Smooth muscle cell (in vitro differentiated cells): ENCODE results near the gene EIF5A2. TPM values are rescaled to one million over a fixed set of nuclear protein-coding genes. Genes with fewer than 3 reads are reported as not detected.

Source experiments
- DNase-seq: peaks from one replicate; lab custom pipeline; 2025; ENCODE audit not compliant: unreplicated experiment; lab: John Stamatoyannopoulos, UW
- H2AFZ ChIP-seq: fragments of 200-600 bp; sonication (generic); 2 replicates; pipeline ENCODE4 v1.6.0; 2016; ENCODE audit warnings: antibody characterized with exemption, low read depth, mild to moderate bottlenecking
- H3F3A ChIP-seq: fragments of 200-600 bp; sonication (generic); 2 replicates; pipeline ENCODE4 v1.6.0; 2017; ENCODE audit warnings: antibody characterized with exemption, low read depth
- H3K27ac ChIP-seq: fragments of 200-600 bp; sonication (generic); 2 replicates; pipeline ENCODE4 v1.5.1; 2016; ENCODE audit warnings: low read depth, mild to moderate bottlenecking
- H3K27me3 ChIP-seq: fragments of 200-600 bp; sonication (generic); 2 replicates; pipeline ENCODE4 v1.6.1; 2016; ENCODE audit warnings: low read depth, mild to moderate bottlenecking
- H3K36me3 ChIP-seq: fragments of 200-600 bp; sonication (generic); 2 replicates; pipeline ENCODE4 v1.5.1; 2016; ENCODE audit warnings: low read depth
- H3K4me1 ChIP-seq: fragments of 200-600 bp; sonication (generic); 2 replicates; pipeline ENCODE4 v1.5.1; 2016; ENCODE audit warnings: low read depth
- H3K4me2 ChIP-seq: fragments of 200-600 bp; sonication (generic); 2 replicates; pipeline ENCODE4 v1.6.0; 2016; ENCODE audit warnings: mild to moderate bottlenecking
- H3K4me3 ChIP-seq: fragments of 200-600 bp; sonication (generic); 2 replicates; pipeline ENCODE4 v1.5.1; 2016; ENCODE audit warnings: mild to moderate bottlenecking
- H3K79me2 ChIP-seq: fragments of 200-600 bp; sonication (generic); 2 replicates; pipeline ENCODE4 v1.6.0; 2016; ENCODE audit warnings: low read depth, mild to moderate bottlenecking
- H3K9ac ChIP-seq: fragments of 200-600 bp; sonication (generic); 2 replicates; pipeline ENCODE4 v1.6.0; 2016; ENCODE audit warnings: low read depth
- H3K9me3 ChIP-seq: fragments of 200-600 bp; sonication (generic); replicated peaks from 2 replicates; pipeline ENCODE4 v1.5.1; 2016; ENCODE audit warnings: low read depth
- H4K20me1 ChIP-seq: fragments of 200-600 bp; sonication (generic); 2 replicates; pipeline ENCODE4 v1.6.0; 2016; ENCODE audit warnings: low read depth
- WGBS: methylation state at CpG from one replicate; pipeline ENCODE4 v1.1.7; 2016; ENCODE audit warnings: low lambda C conversion rate; 5-methylcytosine and 5-hydroxymethylcytosine counted together
- polyA plus RNA-seq: library from polyadenylated mRNA; unstranded; fragments of >200 nt; fragmentation: Nextera tagmentation; extraction: Ambion mirVana; gene quantifications from 2 replicates; pipeline ENCODE4 v1.2.1, GENCODE V29; 2016
- total RNA-seq: library from RNA; depleted of rRNA; stranded (reverse); fragments of >200 nt; gene quantifications from 2 replicates; pipeline ENCODE4 v1.2.3, GENCODE V29; 2014
- TF ChIP-seq, protein P1 (sequence below): fragments of 200-600 bp; sonication (generic); IDR thresholded peaks from 2 replicates; pipeline ENCODE4 v1.5.1; 2017; ENCODE audit warnings: borderline replicate concordance, mild to moderate bottlenecking, antibody characterized with exemption; ENCODE audit not compliant: insufficient read depth, poor library complexity, severe bottlenecking

Gene EIF5A2
- total and polyA plus RNA-seq, 2 experiments from 2014 or later = 5.8 to 6.8 TPM

DNA sequence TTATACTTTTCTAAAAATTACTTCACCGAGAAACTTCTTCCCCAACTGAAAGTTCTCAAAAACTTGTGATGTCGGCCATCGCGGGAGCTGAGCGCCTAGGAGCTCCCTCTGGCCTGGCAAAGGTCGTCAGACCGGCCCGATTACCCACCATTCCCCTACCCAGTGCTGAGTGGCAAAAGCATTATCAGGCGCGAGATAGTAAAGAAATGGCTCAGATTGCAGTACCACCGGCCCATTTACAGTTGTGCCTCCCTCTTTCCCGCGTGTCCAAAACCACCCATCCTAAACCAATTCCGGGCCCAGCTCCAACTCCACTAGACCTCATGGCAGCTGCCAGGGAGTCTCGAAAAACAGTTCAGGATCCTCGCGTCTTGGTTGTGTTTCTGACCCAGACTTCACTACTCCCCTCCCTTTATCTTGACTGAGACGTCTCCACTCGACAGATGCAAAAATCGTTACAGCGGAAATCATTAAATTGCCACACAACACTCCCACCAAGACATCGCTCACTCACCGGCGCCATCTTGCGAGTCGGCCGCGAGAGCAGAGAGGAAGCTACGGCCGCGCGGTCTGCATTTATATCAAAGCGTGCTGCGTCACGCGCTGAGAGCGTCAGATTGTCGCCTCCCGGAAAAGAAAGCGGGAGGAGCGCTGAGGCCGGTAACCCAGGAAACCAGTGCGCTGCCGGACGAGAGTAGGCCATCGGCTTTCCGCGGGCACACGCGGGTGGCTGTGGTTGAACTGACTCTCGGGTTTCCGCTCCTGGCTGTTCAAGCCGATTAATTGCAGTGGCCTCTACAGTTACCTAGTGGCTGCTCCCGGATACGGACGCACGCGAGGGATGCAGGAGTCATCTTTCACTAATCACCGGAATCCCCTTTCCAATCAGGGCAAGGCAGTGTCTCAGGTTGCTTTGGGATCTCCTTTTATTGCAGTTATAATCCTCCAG is 38.5 kb downstream of the EIF5A2 start, which contains the start of gene RPL22L1:
Gene RPL22L1, minus strand, starts transcription at position 551 of the 949 bp plus-strand sequence. Its CDS starts 28 bp downstream, at position 523.
- peak within 1 kb of the TSS; percentile 94 for H3K4me2 ChIP-seq
- H3K4me1 ChIP-seq = peaks cover 26% of the 10 kb centered on the region
- peak within 1 kb of the TSS; percentile 86 for H3K27ac ChIP-seq
- peak within 1 kb of the TSS; percentile 66 for H3K4me3 ChIP-seq
- no peaks in the 10 kb centered on the region for H3K27me3 ChIP-seq
- TF ChIP-seq, protein P1, sequence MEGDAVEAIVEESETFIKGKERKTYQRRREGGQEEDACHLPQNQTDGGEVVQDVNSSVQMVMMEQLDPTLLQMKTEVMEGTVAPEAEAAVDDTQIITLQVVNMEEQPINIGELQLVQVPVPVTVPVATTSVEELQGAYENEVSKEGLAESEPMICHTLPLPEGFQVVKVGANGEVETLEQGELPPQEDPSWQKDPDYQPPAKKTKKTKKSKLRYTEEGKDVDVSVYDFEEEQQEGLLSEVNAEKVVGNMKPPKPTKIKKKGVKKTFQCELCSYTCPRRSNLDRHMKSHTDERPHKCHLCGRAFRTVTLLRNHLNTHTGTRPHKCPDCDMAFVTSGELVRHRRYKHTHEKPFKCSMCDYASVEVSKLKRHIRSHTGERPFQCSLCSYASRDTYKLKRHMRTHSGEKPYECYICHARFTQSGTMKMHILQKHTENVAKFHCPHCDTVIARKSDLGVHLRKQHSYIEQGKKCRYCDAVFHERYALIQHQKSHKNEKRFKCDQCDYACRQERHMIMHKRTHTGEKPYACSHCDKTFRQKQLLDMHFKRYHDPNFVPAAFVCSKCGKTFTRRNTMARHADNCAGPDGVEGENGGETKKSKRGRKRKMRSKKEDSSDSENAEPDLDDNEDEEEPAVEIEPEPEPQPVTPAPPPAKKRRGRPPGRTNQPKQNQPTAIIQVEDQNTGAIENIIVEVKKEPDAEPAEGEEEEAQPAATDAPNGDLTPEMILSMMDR = no peak
- H3F3A ChIP-seq = peaks cover 36% of the 10 kb centered on the region
- H3K36me3 ChIP-seq = peaks cover 15% of the 10 kb centered on the region
- H3K9me3 ChIP-seq = no peaks in the 10 kb centered on the region
- under 1% methylated on average over 59 of the region's 59 CpGs for WGBS
- peaks cover 23% of the 10 kb centered on the region for H3K79me2 ChIP-seq
- H4K20me1 ChIP-seq = peaks cover 28% of the 10 kb centered on the region
- peak within 1 kb of the TSS; percentile 94 for H3K9ac ChIP-seq
- H2AFZ ChIP-seq = peak within 1 kb of the TSS; percentile 76
- no peak for DNase-seq

DNA sequence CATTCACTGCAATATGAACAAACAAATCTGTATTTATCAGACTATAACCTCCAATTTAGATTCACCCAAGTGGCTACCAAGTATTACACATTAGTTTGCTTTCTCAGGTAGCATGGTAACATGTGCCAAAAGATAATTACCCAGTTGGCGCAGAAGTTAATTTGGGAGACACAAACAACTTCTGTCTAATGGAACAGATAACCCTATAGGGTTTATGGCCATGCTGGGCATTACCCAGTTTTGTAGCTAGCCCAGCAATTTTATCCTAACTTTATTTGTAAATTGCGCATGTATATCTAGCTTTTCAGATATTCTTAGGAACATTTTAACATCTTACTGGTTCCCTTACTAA is 39.2 kb downstream of the EIF5A2 start:
- no peak for DNase-seq
- Histone ChIP-seq H3K79me2 (peaks cover 23% of the 10 kb centered on the region), H2AFZ (peak overlapping the region; percentile 67), H3K4me3 (peak overlapping the region; percentile 66), H3K4me1 (peaks cover 26% of the 10 kb centered on the region), H3K9me3 (no peaks in the 10 kb centered on the region), H3K4me2 (peak overlapping the region; percentile 94), H4K20me1 (peaks cover 28% of the 10 kb centered on the region), H3K36me3 (peaks cover 15% of the 10 kb centered on the region), H3K27ac (peak overlapping the region; percentile 86), H3K27me3 (no peaks in the 10 kb centered on the region), H3F3A (peaks cover 40% of the 10 kb centered on the region), H3K9ac (peak overlapping the region; percentile 94)
- 10% methylated on average over 2 of the region's 2 CpGs for WGBS
- TF ChIP-seq, protein P1 = no peak

DNA sequence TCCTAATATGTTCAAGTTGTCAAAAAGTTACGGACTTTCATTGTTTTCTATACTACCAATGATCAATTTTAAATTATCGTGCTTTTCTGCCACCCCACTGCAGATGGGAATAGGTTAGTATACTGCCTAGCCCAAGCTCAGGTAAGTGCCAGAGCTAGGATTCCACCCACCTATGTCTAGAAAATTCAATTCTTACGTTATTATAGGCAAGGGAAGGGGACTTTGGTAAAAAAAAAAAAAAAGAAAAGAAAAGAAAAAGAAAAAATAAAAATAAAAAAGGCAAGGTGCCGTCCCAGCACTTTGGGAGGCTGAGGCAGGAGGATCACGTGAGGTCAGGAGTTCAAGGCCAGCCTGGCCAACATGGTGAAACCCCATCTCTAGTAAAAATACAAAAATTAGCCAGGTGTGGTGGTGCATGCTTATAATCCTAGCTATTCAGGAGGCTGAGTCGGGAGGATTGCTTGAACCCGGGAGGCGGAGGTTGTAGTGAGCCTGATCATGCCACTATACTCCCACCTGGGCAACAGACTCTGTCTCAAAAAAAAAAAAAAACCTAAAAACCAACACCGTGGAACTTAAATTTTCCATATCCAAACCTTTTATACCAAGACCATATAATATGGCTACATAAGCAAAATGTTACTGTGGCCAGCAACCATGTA is 39.7 kb downstream of the EIF5A2 start:
- Histone ChIP-seq H3K4me2 (peak overlapping the region; percentile 94), H3F3A (peaks cover 46% of the 10 kb centered on the region), H3K9ac (peak overlapping the region; percentile 94), H3K4me3 (peak overlapping the region; percentile 66), H3K27me3 (no peaks in the 10 kb centered on the region), H4K20me1 (peaks cover 28% of the 10 kb centered on the region), H3K79me2 (peaks cover 23% of the 10 kb centered on the region), H3K9me3 (no peaks in the 10 kb centered on the region), H3K27ac (peak overlapping the region; percentile 86), H2AFZ (no peak overlapping the region), H3K4me1 (peaks cover 26% of the 10 kb centered on the region), H3K36me3 (peaks cover 15% of the 10 kb centered on the region)
- TF ChIP-seq, protein P1 = no peak
- no peak for DNase-seq
- WGBS = 45% methylated on average over 9 of the region's 9 CpGs
